DND-41 (cell line): Measurements from ENCODE around the gene CASP7.

Experiments
- ATAC-seq: fragments of 200-7000 bp; cut with Tn5 transposase; 3 replicates; pipeline ENCODE4 v1.9.1; 2021; ENCODE audit warnings: low read depth; ENCODE audit not compliant: insufficient read depth
- DNase-seq: peaks from one replicate; pipeline ENCODE4 v3.0.0-alpha.2; 2020
- H2AFZ ChIP-seq: 2 replicates; pipeline ENCODE4 v1.6.0; 2012; ENCODE audit warnings: low read depth, low read length
- H3K27ac ChIP-seq: 2 replicates; pipeline ENCODE4 v1.5.1; 2012; ENCODE audit warnings: low read length, inconsistent platforms
- H3K27me3 ChIP-seq: fragments of 200-600 bp; sonication (generic); 2 replicates; pipeline ENCODE4 v1.6.0; 2012; ENCODE audit warnings: low read length, mild to moderate bottlenecking, inconsistent platforms; ENCODE audit not compliant: insufficient read depth, poor library complexity
- H3K36me3 ChIP-seq: 2 replicates; pipeline ENCODE4 v1.5.1; 2012; ENCODE audit warnings: low read length, inconsistent platforms; ENCODE audit not compliant: insufficient read depth
- H3K4me1 ChIP-seq: 2 replicates; pipeline ENCODE4 v1.5.1; 2012; ENCODE audit warnings: mild to moderate bottlenecking, low read length; ENCODE audit not compliant: insufficient read depth
- H3K4me2 ChIP-seq: 2 replicates; pipeline ENCODE4 v1.6.0; 2012; ENCODE audit warnings: mild to moderate bottlenecking, moderate library complexity, low read length, inconsistent platforms; ENCODE audit not compliant: insufficient read depth
- H3K4me3 ChIP-seq, 2 experiments: fragments of 200-600 bp in 1 of 2; shearing (Covaris generic) in 1 of 2; 2 replicates each; pipeline ENCODE4 v1.5.1; 2012 to 2016; ENCODE audit warnings: inconsistent platforms in 2 of 2, low read length in 2 of 2, mild to moderate bottlenecking in 2 of 2, low read depth in 1 of 2, moderate library complexity in 1 of 2
- H3K79me2 ChIP-seq: 2 replicates; pipeline ENCODE4 v1.6.0; 2012; ENCODE audit warnings: low read length, inconsistent platforms; ENCODE audit not compliant: insufficient read depth
- H3K9ac ChIP-seq: 2 replicates; pipeline ENCODE4 v1.6.0; 2012; ENCODE audit warnings: low read depth, mild to moderate bottlenecking, inconsistent platforms, low read length, moderate library complexity
- H3K9me3 ChIP-seq: 2 replicates; pipeline ENCODE4 v1.5.1; 2012; ENCODE audit warnings: low read length, moderate library complexity, mild to moderate bottlenecking, inconsistent platforms; ENCODE audit not compliant: insufficient read depth, severe bottlenecking
- H4K20me1 ChIP-seq: 2 replicates; pipeline ENCODE4 v1.6.0; 2012; ENCODE audit warnings: low read length; ENCODE audit not compliant: insufficient read depth
- EZH2 ChIP-seq: IDR thresholded peaks from 3 replicates; pipeline ENCODE4 v1.6.1; 2012; ENCODE audit warnings: borderline replicate concordance, low read depth, mild to moderate bottlenecking, moderate library complexity, low read length, inconsistent platforms; ENCODE audit not compliant: severe bottlenecking
- TF ChIP-seq, protein P1 (sequence below): IDR thresholded peaks from 2 replicates; pipeline ENCODE4 v1.5.1; 2012; ENCODE audit warnings: borderline replicate concordance, low read length, moderate library complexity, mild to moderate bottlenecking; ENCODE audit not compliant: poor library complexity, severe bottlenecking; ENCODE audit errors: extremely low read depth

Gene CASP7

GRCh38 chr10:113751181-113751732 is 71.5 kb downstream of the CASP7 start, which contains the start of gene PLEKHS1:
PLEKHS1 (plus strand) TSS chr10:113751682; CDS start chr10:113755278, 3,596 bp downstream.
- Histone ChIP-seq H3K4me3 (no peak within 1 kb of the TSS), H3K4me2 (no peak within 1 kb of the TSS), H3K36me3 (no peaks in the 10 kb centered on the region), H3K27ac (no peak within 1 kb of the TSS), H3K79me2 (no peaks in the 10 kb centered on the region), H3K4me1 (no peaks in the 10 kb centered on the region), H3K9me3 (no peaks in the 10 kb centered on the region), H3K27me3 (peaks cover 15% of the 10 kb centered on the region), H3K9ac (no peak within 1 kb of the TSS), H4K20me1 (no peaks in the 10 kb centered on the region), H2AFZ (no peak within 1 kb of the TSS)
- DNase-seq (no peak), ATAC-seq (no peak)
- TF ChIP-seq, protein P1, sequence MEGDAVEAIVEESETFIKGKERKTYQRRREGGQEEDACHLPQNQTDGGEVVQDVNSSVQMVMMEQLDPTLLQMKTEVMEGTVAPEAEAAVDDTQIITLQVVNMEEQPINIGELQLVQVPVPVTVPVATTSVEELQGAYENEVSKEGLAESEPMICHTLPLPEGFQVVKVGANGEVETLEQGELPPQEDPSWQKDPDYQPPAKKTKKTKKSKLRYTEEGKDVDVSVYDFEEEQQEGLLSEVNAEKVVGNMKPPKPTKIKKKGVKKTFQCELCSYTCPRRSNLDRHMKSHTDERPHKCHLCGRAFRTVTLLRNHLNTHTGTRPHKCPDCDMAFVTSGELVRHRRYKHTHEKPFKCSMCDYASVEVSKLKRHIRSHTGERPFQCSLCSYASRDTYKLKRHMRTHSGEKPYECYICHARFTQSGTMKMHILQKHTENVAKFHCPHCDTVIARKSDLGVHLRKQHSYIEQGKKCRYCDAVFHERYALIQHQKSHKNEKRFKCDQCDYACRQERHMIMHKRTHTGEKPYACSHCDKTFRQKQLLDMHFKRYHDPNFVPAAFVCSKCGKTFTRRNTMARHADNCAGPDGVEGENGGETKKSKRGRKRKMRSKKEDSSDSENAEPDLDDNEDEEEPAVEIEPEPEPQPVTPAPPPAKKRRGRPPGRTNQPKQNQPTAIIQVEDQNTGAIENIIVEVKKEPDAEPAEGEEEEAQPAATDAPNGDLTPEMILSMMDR: no peak
- TF ChIP-seq EZH2: no peak

GRCh38 chr10:113752553-113752952 is 72.8 kb downstream of the CASP7 start:
- Histone ChIP-seq H3K27me3 (peaks cover 15% of the 10 kb centered on the region), H3K4me2 (no peak overlapping the region), H3K27ac (no peak overlapping the region), H3K79me2 (no peaks in the 10 kb centered on the region), H3K9me3 (no peaks in the 10 kb centered on the region), H4K20me1 (no peaks in the 10 kb centered on the region), H3K9ac (no peak overlapping the region), H3K36me3 (no peaks in the 10 kb centered on the region), H3K4me3 (no peak overlapping the region), H2AFZ (no peak overlapping the region), H3K4me1 (no peaks in the 10 kb centered on the region)
- ATAC-seq (no peak), DNase-seq (no peak)
- no peak for TF ChIP-seq EZH2
- TF ChIP-seq, protein P1: no peak

DNA sequence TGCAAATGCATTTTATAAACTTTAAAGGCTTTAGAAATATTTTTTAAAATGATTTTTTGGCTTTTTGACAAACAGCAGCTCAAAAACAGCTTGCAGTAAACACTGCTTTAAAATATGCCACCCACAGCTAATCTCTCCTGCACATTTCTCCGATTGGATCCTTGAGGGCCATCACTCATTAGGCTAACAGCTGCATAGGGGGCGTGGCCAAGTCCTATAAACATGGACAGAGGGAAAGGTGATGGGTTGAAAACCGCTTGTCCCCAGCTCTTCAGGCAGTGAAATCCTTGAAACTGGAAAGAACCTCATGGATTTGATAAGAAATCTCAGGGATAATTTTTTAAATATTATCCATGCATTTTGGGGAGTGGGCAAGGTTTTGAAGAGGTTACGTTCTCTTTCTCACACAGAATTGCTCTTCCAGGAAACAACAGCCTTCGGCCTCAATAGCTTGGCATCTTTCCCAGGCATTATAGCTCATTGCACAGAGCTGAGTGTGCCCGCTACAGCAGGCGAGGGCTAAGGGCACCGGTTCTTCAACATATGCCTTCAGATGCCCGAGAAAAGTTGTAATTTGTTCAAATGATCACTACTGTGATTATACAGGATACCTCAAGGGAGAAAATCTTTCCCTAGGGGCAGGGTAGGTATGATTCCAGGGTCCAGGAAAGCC is 73.4 kb downstream of the CASP7 start:
- ATAC-seq (no peak), DNase-seq (no peak)
- Histone ChIP-seq H3K4me2 (no peak overlapping the region), H3K27me3 (peaks cover 15% of the 10 kb centered on the region), H3K4me1 (no peaks in the 10 kb centered on the region), H3K79me2 (no peaks in the 10 kb centered on the region), H3K9me3 (no peaks in the 10 kb centered on the region), H3K9ac (no peak overlapping the region), H3K4me3 (no peak overlapping the region), H2AFZ (no peak overlapping the region), H3K36me3 (no peaks in the 10 kb centered on the region), H4K20me1 (no peaks in the 10 kb centered on the region), H3K27ac (no peak overlapping the region)
- TF ChIP-seq EZH2: no peak
- TF ChIP-seq, protein P1: no peak
